Suprapubic skin (tissue), 3 donors: ENCODE results near the gene FGF10.

Experiments
- POLR2A ChIP-seq, 2 donors: fragments of 450-650 bp; IDR thresholded peaks; one replicate each; pipeline ENCODE4 v1.6.1; 2017; ENCODE audit warnings: antibody characterized with exemption in 2 of 2, mild to moderate bottlenecking in 2 of 2, moderate library complexity in 2 of 2
- TF ChIP-seq, protein P1 (sequence below), 2 donors: fragments of 200-600 bp in 1 of 2; fragments of 450-650 bp in 1 of 2; sonication (generic) in 1 of 2; IDR thresholded peaks; one replicate each; pipeline ENCODE4 v1.5.1; 2016 to 2019; ENCODE audit warnings: antibody characterized with exemption in 2 of 2, mild to moderate bottlenecking in 1 of 2, moderate library complexity in 1 of 2

DNA sequence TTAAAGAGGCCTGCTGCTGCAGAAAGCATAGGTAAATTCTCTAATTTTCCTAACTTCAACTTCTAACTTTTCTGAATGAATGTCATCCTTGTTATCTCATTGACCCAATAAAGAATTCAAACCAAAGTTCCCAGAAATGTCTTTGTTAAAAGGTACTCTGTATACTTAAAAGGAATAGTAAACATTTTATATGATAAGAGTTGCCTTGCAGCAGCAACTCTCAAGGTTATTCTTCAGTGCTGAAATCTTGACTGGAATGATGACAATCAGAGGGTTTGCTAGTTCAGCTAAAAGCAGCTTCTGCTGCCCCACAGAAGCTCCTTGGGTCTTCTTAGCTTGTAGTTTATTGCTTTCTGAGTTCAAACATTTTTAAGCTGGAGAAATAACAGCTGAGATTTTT, 28.3 kb downstream of the FGF10 start:
- TF ChIP-seq, protein P1, sequence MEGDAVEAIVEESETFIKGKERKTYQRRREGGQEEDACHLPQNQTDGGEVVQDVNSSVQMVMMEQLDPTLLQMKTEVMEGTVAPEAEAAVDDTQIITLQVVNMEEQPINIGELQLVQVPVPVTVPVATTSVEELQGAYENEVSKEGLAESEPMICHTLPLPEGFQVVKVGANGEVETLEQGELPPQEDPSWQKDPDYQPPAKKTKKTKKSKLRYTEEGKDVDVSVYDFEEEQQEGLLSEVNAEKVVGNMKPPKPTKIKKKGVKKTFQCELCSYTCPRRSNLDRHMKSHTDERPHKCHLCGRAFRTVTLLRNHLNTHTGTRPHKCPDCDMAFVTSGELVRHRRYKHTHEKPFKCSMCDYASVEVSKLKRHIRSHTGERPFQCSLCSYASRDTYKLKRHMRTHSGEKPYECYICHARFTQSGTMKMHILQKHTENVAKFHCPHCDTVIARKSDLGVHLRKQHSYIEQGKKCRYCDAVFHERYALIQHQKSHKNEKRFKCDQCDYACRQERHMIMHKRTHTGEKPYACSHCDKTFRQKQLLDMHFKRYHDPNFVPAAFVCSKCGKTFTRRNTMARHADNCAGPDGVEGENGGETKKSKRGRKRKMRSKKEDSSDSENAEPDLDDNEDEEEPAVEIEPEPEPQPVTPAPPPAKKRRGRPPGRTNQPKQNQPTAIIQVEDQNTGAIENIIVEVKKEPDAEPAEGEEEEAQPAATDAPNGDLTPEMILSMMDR (IDR thresholded peaks at IDR 0.05) = no peak
- TF ChIP-seq POLR2A (IDR thresholded peaks at IDR 0.05) = no peak
